Osteocyte (in vitro differentiated cells): ENCODE data around the gene HMX1. TPM values are rescaled to one million over a fixed set of nuclear protein-coding genes. Genes with fewer than 3 reads are reported as not detected.
A peak's percentile ranks its signal among the peaks of the same experiment; 100 is the strongest.

Source experiments
- DNase-seq: peaks from one replicate; pipeline ENCODE4 v3.0.0; 2021; ENCODE audit warnings: mixed read lengths; ENCODE audit not compliant: unreplicated experiment; ENCODE audit errors: extremely low spot score
- H3K27ac Mint-ChIP-seq: one replicate; pipeline ENCODE4 v1.8.0; 2021; ENCODE audit warnings: mild to moderate bottlenecking, mixed read lengths; ENCODE audit not compliant: unreplicated experiment
- H3K27me3 Mint-ChIP-seq: one replicate; pipeline ENCODE4 v1.8.0; 2021; ENCODE audit warnings: mixed read lengths; ENCODE audit not compliant: unreplicated experiment
- H3K36me3 Mint-ChIP-seq: one replicate; pipeline ENCODE4 v1.8.0; 2021; ENCODE audit warnings: mixed read lengths; ENCODE audit not compliant: unreplicated experiment
- H3K4me1 Mint-ChIP-seq: one replicate; pipeline ENCODE4 v1.8.0; 2021; ENCODE audit warnings: mixed read lengths; ENCODE audit not compliant: unreplicated experiment
- H3K4me3 Mint-ChIP-seq: one replicate; pipeline ENCODE4 v1.8.0; 2021; ENCODE audit warnings: mild to moderate bottlenecking, moderate library complexity, mixed read lengths; ENCODE audit not compliant: unreplicated experiment
- H3K9me3 Mint-ChIP-seq: one replicate; pipeline ENCODE4 v1.8.0; 2021; ENCODE audit warnings: mixed read lengths; ENCODE audit not compliant: unreplicated experiment
- total RNA-seq: library from RNA; stranded (reverse); gene quantifications from 2 replicates; pipeline ENCODE4 v1.2.1, GENCODE V29; 2021
- TF ChIP-seq, protein P1 (sequence below): fragments of 200-600 bp; sonication (generic); IDR thresholded peaks from 2 replicates; pipeline ENCODE4 v1.5.0; 2021; ENCODE audit warnings: antibody characterized with exemption, mild to moderate bottlenecking, moderate library complexity

Gene HMX1
- total RNA-seq, 1 donor from 2014 or later: 3.5 TPM

DNA sequence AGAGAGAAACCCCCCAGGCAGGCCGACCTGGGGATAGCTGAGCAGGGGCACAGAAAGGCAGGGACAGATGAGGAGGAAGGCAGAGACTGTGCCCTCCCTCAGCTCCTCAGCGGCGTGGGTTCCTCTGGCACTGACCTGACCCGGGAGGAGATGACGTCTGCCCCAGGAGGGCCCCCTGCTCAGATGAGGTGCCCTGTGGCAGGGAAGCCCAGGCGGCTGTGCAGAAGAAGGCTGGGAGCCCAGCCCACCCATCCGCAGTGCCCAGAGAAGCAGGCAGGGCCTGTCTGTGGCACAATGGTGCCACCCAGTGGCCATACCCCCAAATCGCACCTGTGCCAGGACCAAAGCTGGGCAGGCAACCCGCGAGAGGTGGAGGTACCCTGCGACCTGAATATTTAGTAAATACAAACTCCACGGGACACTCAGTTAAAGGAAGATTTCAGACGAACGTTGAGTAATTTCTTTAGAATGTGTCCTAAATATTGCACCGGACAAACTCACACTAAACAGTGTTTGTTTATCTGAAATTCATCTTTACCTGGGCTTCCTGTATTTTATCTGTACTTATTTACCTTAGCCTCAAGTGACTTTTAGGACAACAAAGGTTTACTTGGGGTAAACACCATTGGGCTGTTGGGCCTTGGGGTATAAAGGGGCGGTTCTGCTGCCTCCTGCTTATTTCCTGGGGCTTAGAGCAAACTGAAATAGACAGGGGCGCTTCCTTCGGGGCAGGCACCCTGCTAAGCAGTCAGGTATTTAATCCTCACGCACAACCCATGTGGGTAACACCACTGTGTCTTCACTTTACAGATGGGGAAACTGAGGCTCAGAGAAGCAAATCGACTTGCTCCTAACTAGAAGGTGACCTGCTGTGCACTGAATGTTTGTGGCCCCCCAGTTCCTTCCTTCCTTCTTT lies 46.5 kb upstream of the HMX1 start:
- H3K9me3 Mint-ChIP-seq: peaks cover 1% of the 10 kb centered on the region
- no peaks in the 10 kb centered on the region for H3K36me3 Mint-ChIP-seq
- no peaks in the 10 kb centered on the region for H3K4me1 Mint-ChIP-seq
- DNase-seq: peak; percentile 92
- no peak overlapping the region for H3K4me3 Mint-ChIP-seq
- H3K27me3 Mint-ChIP-seq: peaks cover 5% of the 10 kb centered on the region
- TF ChIP-seq, protein P1, sequence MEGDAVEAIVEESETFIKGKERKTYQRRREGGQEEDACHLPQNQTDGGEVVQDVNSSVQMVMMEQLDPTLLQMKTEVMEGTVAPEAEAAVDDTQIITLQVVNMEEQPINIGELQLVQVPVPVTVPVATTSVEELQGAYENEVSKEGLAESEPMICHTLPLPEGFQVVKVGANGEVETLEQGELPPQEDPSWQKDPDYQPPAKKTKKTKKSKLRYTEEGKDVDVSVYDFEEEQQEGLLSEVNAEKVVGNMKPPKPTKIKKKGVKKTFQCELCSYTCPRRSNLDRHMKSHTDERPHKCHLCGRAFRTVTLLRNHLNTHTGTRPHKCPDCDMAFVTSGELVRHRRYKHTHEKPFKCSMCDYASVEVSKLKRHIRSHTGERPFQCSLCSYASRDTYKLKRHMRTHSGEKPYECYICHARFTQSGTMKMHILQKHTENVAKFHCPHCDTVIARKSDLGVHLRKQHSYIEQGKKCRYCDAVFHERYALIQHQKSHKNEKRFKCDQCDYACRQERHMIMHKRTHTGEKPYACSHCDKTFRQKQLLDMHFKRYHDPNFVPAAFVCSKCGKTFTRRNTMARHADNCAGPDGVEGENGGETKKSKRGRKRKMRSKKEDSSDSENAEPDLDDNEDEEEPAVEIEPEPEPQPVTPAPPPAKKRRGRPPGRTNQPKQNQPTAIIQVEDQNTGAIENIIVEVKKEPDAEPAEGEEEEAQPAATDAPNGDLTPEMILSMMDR: peak; percentile 91
- no peak overlapping the region for H3K27ac Mint-ChIP-seq

- H3K4me1 Mint-ChIP-seq: no peaks in the 10 kb centered on the region
- no peak overlapping the region for H3K27ac Mint-ChIP-seq
- no peaks in the 10 kb centered on the region for H3K9me3 Mint-ChIP-seq
- no peak overlapping the region for H3K4me3 Mint-ChIP-seq
- no peaks in the 10 kb centered on the region for H3K36me3 Mint-ChIP-seq
- peak; percentile 71 for DNase-seq
- TF ChIP-seq, protein P1: no peak
- H3K27me3 Mint-ChIP-seq: peaks cover 5% of the 10 kb centered on the region
Measured at GRCh38 chr4:8917321-8917811, 45.7 kb upstream of the HMX1 start.

DNA sequence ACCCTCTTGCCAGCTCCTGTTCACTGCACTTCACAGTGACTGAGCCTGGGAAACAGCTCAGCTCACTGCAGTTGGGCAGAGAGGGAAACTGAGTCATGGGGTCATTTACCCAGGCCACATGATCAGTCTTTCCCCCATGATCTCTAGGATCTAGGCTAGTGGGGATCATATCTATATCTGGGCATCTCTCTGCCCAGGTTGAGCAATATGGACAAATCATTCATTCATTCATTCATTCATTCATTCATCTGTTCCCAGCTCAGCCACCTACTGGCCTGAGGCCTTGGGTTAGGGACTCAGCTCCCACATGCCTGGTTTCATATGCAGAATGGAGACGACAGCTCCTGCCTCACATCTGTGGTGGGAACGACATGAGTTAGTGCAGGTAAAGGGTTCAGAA lies 45.3 kb upstream of the HMX1 start:
- H3K4me3 Mint-ChIP-seq: no peak overlapping the region
- no peak for DNase-seq
- peaks cover 5% of the 10 kb centered on the region for H3K27me3 Mint-ChIP-seq
- no peaks in the 10 kb centered on the region for H3K9me3 Mint-ChIP-seq
- no peak overlapping the region for H3K27ac Mint-ChIP-seq
- TF ChIP-seq, protein P1: no peak
- no peaks in the 10 kb centered on the region for H3K36me3 Mint-ChIP-seq
- no peaks in the 10 kb centered on the region for H3K4me1 Mint-ChIP-seq

- no peak overlapping the region for H3K27ac Mint-ChIP-seq
- H3K36me3 Mint-ChIP-seq: no peaks in the 10 kb centered on the region
- H3K9me3 Mint-ChIP-seq: no peaks in the 10 kb centered on the region
- TF ChIP-seq, protein P1: no peak
- H3K4me1 Mint-ChIP-seq: no peaks in the 10 kb centered on the region
- no peak overlapping the region for H3K4me3 Mint-ChIP-seq
- DNase-seq: peak; percentile 73
- peaks cover 5% of the 10 kb centered on the region for H3K27me3 Mint-ChIP-seq
Measured at GRCh38 chr4:8916351-8916885, 44.8 kb upstream of the HMX1 start.
